G401.6 (cell line): ENCODE data around the gene FAM174C.

ENCODE experiments used
- FAIRE-seq: peaks from 2 replicates; lab custom pipeline; 2012; peaks lifted over from hg19 to GRCh38; lab: Jason Lieb, UNC

FAM174C gene

GRCh38 chr19:1250437-1251260 lies 24.7 kb upstream of the FAM174C start:
- no peak for FAIRE-seq

- FAIRE-seq = no peak
Observed at GRCh38 chr19:1251330-1252220, 23.8 kb upstream of the FAM174C start.

DNA sequence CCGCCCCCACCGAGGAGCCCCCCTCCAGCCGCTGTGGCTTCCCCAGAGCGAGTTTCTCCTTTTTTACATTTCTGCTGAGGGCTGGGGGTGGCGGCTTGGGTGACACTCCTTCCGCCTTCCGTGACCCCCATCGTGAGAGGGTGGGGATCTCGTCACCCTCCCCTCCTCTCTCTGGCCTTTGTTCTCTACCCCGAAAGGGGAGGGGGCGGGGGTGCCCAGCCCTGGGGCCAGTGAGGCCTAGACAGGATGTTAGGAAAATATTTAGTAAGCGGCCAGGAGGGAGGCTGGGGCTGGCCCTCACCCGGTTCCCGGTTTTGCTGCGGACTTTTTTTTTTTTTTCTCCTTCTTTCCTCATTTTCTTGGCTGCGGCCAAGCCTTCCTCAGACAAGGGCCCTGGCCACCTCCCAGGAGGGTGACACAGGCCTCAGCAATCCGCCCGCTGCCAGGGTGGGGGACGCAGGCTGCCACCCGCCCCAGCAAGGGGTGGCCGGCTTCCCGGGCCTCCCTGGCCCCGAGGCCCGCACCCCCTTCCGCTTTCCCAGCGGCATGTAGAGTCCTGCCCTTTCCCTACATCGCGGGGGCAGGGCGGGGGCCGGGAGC lies 23.0 kb upstream of the FAM174C start:
- FAIRE-seq = no peak

DNA sequence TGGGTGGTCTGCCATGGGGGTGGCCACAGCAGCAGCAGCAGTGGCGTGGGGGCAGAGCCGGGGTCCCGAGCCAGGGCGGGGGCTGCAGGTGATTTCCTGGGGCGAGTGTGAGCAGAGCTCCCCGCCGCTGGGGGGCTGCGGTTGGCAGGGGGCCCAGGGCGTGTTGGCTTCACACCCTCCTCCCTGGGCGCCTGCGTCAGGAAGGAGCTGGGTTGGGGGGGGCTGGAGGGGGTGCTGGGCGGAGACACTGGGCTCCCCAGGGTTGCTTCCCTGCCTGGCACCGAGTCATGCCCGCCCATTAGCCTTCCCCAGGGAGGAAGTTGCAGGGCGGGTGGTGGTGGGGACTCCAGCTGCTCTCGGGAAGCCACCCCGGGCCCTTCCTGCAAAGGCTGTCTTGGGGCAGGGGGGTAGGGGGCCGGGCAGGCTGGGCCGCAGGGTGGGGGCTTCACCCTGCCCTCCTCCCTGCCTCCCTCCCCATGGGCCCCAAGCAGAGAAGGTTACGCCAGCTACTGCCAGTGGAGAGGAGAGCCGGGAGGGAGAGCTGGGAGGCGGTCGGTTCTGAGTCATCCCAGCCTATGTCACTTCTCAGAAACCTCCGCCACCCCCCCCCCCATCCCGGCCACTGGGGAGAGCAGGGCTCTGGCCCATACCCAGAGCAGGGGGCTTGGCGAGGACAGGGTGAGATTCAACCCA lies 22.4 kb upstream of the FAM174C start:
- no peak for FAIRE-seq

GRCh38 chr19:1253514-1254080 lies 21.7 kb upstream of the FAM174C start:
- no peak for FAIRE-seq

- FAIRE-seq = no peak
Observed at GRCh38 chr19:1254081-1254527, 21.2 kb upstream of the FAM174C start.

DNA sequence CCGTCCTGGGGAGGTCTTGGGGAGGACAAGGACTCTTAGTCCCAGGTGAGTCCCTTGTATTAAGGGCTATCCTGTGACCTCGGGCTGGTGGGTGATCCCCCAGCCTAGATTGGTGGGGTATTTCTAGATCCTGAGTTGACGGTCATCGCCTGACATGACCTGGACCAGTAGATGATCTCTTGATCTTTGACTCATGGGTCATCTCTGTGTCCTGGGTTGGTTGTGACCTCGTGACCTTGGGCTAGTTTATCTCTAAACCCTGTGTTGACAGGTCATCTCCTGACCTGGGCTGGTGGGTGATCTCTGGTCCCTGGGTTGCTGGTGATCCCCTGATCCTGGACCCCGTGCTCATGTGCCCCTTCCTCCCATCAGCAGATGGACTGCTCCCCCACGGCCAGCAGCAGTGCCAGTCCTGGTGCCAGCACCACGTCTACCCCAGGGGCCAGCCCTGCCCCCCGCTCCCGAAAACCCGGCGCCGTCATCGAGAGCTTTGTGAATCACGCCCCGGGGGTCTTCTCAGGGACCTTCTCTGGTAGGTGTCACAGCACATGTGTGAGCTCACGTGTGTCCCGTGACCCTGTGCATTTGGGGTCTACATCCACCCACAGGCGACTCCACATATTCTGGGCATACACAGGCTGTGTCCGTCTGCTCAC lies 20.7 kb upstream of the FAM174C start:
- no peak for FAIRE-seq

DNA sequence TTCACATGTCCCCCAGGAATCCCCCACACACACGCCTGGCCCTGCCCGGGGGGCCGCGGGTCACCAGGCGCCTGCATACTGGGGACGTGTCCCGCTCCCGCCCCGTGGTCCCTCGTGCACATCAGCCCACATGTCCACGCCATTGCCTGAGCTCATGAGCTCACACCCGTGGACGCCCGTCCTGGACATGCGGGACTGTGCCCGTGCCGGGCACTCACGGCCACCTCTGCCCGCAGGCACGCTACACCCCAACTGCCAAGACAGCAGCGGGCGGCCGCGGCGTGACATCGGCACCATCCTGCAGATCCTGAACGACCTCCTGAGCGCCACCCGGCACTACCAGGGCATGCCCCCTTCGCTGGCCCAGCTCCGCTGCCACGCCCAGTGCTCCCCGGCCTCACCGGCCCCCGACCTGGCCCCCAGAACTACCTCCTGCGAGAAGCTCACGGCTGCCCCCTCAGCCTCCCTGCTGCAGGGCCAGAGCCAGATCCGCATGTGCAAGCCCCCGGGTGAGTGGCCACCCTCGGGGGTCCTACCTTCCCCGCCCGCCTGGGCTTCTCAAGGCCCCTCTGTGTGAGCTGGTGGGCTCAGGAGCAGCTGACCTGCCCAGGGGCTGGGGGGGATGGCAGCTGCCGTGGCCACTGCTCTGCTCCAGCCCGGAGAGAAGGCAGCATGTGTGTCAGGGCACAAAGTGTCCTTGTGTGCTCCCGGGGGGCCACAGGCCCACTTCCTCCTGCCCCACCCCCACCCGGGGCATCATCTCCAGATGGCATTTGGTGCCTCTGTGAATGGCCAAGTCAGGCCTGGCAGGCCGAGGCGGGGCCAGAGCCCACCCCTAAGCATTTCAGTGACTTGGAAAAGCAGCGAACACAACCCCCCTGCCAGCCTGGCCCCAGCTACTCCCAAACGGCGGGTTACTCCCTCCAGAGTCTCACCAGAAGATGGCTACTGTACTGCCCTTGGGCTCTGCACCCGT lies 19.9 kb upstream of the FAM174C start:
- FAIRE-seq = no peak

- FAIRE-seq = no peak
Observed at GRCh38 chr19:1256646-1257474, 18.5 kb upstream of the FAM174C start.

DNA sequence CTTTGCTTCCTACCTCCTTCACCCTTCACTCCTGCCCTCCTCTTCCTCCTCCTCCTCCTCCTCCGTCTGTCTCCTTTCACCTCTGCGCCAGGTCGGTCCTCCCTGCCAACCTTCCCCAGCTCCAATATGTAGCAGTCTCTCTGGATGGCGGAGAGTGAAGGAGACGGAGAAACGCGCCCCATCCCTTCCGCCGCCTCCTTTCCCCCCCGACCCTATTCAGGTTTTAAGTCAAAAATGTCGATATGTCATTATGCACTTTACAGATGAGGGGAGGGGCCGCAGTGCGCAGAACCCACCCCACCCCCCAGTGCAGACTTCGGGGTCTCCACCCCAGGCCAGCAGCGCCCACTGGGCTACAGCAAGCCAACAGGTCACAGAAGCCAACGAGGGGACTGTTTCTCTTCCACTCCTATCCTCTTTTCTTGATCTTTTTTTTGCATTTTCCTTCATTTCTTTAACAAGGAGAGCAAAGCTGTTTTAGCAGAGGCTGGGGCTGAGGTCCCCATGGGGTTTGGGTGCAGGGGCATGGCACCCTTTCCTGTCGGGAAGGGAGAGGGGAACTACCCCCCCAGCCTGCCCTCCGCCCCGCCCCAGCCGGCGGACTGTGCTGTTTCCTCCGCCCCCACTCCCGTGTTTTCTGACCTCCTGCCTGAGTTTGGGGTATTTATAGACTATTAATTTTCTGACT lies 17.7 kb upstream of the FAM174C start:
- FAIRE-seq = peak; percentile 65

- no peak for FAIRE-seq
Observed at GRCh38 chr19:1258163-1258492, 17.2 kb upstream of the FAM174C start.

DNA sequence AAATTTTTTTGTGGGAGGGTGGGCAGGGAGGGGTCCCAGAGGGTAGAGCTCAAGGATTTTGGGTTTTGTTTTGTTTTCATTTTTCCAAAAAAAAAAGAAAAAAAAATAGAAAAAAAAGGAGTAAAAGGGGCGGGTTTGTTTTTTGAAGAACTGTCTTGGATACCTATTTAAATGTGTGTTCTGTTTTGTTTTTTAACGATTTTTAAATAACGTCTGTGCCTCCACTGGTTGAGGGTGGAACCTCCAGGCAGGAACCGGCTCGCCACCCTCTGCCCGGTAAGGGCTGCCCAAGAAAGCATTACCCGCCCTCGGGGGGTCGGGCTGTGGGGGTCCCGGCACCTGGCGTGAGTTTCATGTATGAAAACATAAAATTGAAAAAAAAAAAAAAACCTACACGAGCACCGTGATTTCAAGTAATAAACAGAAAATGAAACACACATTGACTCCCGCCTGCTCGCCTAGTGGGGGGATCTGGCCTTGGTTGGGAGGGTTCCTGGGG lies 16.6 kb upstream of the FAM174C start:
- peak; percentile 86 for FAIRE-seq

GRCh38 chr19:1259206-1259875 lies 16.0 kb upstream of the FAM174C start:
- peak; percentile 37 for FAIRE-seq

DNA sequence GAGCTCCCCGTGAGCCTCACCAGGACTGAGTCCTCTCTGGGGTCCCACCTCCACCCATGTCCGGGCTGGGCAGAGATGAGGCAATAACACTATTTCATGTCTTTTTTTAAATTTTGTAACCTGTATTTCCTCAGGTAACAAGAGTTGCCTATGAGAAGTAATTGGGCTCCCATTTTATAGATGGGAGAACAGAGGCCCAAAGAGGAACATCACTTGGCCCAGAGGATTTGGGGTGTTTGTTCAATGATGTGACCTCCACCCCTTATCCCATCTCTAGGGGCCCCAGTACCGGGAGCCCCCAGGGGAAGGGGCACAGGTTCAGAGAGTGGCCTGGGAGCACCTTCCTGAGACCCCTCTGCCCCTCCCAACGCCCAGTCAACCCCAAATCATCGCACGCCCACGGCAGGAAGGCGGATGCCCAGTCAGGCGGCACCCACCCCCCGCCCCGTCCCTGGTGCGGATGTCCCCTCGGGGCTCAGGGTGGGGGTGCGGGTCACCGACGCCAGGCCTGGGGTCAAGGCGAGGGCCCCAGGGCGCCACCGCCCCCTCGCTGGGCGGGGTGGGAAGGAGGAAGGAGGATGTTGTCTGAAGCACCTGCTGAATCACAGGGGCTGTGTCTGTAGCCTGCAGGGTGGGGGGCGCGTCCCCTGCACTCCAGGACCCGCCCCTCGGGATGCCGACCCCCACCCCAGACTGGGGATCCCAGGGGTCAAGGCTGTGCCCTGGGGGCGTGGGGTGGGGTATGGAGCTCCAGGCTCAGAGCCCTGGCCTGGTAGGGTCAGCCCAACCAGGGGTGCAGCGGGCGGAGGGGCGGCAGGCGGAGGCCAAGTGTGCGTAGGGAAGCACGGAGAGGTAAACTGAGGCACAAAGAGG lies 15.2 kb upstream of the FAM174C start:
- no peak for FAIRE-seq

- no peak for FAIRE-seq
Observed at GRCh38 chr19:1260749-1261537, 14.4 kb upstream of the FAM174C start.

GRCh38 chr19:1261538-1261797 lies 13.9 kb upstream of the FAM174C start:
- FAIRE-seq = no peak
